ENCODE data around the gene C17orf78.
"Not testable (repeated sequence)": the region's sequence is repeated elsewhere in the genome, so short reads cannot be mapped to it uniquely, and the experiment has no call there.

The C17orf78 gene

GRCh38 chr17:37405955-37406634, 30.3 kb downstream of the C17orf78 start:
- no peaks in the 10 kb centered on the region for H4K20me1 ChIP-seq (ENCODE audit: insufficient read depth, low read length)
- H3K9ac ChIP-seq (ENCODE audit: low read length), result peak overlapping the region; percentile 98
- TF ChIP-seq, protein P1, sequence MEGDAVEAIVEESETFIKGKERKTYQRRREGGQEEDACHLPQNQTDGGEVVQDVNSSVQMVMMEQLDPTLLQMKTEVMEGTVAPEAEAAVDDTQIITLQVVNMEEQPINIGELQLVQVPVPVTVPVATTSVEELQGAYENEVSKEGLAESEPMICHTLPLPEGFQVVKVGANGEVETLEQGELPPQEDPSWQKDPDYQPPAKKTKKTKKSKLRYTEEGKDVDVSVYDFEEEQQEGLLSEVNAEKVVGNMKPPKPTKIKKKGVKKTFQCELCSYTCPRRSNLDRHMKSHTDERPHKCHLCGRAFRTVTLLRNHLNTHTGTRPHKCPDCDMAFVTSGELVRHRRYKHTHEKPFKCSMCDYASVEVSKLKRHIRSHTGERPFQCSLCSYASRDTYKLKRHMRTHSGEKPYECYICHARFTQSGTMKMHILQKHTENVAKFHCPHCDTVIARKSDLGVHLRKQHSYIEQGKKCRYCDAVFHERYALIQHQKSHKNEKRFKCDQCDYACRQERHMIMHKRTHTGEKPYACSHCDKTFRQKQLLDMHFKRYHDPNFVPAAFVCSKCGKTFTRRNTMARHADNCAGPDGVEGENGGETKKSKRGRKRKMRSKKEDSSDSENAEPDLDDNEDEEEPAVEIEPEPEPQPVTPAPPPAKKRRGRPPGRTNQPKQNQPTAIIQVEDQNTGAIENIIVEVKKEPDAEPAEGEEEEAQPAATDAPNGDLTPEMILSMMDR (IDR thresholded peaks at IDR 0.05; ENCODE audit: low read depth, low read length), result no peak
- no peak for TF ChIP-seq EZH2phosphoT487 (IDR thresholded peaks at IDR 0.05; ENCODE audit: low read depth)
- peak overlapping the region; percentile 86 for H3K4me2 ChIP-seq (ENCODE audit: low read length)
- peak overlapping the region; percentile 93 for H2AFZ ChIP-seq (ENCODE audit: low read depth, low read length)
- no peaks in the 10 kb centered on the region for H3K27me3 ChIP-seq (ENCODE audit: low read depth, low read length)
- peak overlapping the region; percentile 97 for H3K4me3 ChIP-seq (ENCODE audit: low read length)
- H3K9me3 ChIP-seq (ENCODE audit: insufficient read depth, low read length), result no peaks in the 10 kb centered on the region
- peaks cover 9% of the 10 kb centered on the region for H3K36me3 ChIP-seq (replicated peaks; ENCODE audit: low read depth, low read length)
- peak overlapping the region; percentile 67 for H3K27ac ChIP-seq (ENCODE audit: low read length)
- H3K4me1 ChIP-seq (ENCODE audit: low read length), result peaks cover 22% of the 10 kb centered on the region
- peaks cover 48% of the 10 kb centered on the region for H3K79me2 ChIP-seq (ENCODE audit: low read length)

DNA sequence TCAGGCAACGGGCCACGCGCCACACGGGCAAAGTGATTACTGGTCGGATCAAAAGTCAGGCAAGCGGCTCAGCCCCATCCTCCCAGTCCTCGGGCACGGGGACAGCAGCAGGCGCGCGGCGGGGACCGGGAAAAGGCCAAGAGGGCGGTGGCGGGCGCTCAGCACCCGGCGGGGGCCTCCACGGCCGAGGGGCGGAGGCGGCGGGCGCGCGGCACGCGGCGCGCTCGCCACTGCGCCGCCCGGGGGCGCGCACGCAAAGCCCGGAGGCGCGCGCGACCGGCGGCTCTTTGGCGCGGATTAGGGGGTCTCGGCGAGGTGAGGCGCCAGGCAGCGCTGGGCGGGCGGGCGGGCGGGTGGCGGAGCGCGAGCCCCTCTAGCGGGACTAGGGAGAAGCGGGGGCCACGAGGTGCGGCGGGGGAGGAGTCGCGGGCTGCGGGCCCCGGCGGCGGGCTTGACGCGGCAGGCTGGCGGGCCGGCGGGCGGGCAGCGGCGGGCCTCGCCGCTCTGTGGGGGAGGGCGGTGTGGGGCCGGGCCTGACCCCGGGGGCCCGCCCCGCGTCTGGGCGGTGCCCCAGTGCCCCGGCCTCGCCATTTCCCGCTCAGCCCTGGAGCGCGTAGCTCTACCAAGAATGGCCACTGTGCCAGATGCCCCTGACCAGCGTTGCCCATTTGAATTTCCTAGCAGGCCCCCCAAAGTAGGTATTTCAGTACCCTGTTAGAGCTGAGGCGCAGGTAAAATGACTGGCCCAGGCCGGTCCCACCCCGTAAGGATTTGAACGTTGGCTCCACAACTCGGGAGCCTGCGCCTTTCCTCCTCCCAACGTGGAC, 31.1 kb downstream of the C17orf78 start, which contains the start of the genes ACACA and TADA2A:
ACACA (minus strand) TSS at position 202 of the 827 bp plus-strand sequence. CDS start 537 bp downstream, outside the sequence.
TADA2A (plus strand) TSS at position 252 of the 827 bp plus-strand sequence. CDS start 4,480 bp downstream, outside the sequence.
- H3K79me2 ChIP-seq (ENCODE audit: low read length), result peaks cover 48% of the 10 kb centered on the region
- TF ChIP-seq, protein P1 (IDR thresholded peaks at IDR 0.05; ENCODE audit: low read depth, low read length), result no peak
- no peak for TF ChIP-seq EZH2phosphoT487 (IDR thresholded peaks at IDR 0.05; ENCODE audit: low read depth)
- H3K9ac ChIP-seq (ENCODE audit: low read length), result peak within 1 kb of the TSS; percentile 98

GRCh38 chr17:37408145-37408479, 32.3 kb downstream of the C17orf78 start:
- not testable (repeated sequence) for H4K20me1 ChIP-seq (ENCODE audit: insufficient read depth, low read length); H3K9ac ChIP-seq (ENCODE audit: low read length); H3K9me3 ChIP-seq (ENCODE audit: insufficient read depth, low read length); H3K27ac ChIP-seq (ENCODE audit: low read length); H3K27me3 ChIP-seq (ENCODE audit: low read depth, low read length); H2AFZ ChIP-seq (ENCODE audit: low read depth, low read length)
- H3K4me1 ChIP-seq (ENCODE audit: low read length), result peaks cover 19% of the 10 kb centered on the region
- H3K4me2 ChIP-seq (ENCODE audit: low read length), result peak overlapping the region; percentile 80
- H3K36me3 ChIP-seq (replicated peaks; ENCODE audit: low read depth, low read length), result peaks cover 13% of the 10 kb centered on the region
- peaks cover 48% of the 10 kb centered on the region for H3K79me2 ChIP-seq (ENCODE audit: low read length)
- peak overlapping the region; percentile 85; the same call in 1 of the 2 replicates for H3K4me3 ChIP-seq (ENCODE audit: low read length)

More for the DNA sequence above, 31.1 kb downstream of the C17orf78 start, which contains the start of the genes ACACA and TADA2A:
- H3K4me2 ChIP-seq (ENCODE audit: low read length), result peak within 1 kb of the TSS; percentile 86
- H2AFZ ChIP-seq (ENCODE audit: low read depth, low read length), result peak within 1 kb of the TSS; percentile 93
- H3K4me1 ChIP-seq (ENCODE audit: low read length), result peaks cover 22% of the 10 kb centered on the region
- peaks cover 10% of the 10 kb centered on the region for H3K36me3 ChIP-seq (replicated peaks; ENCODE audit: low read depth, low read length)
- H3K4me3 ChIP-seq (ENCODE audit: low read length), result peak within 1 kb of the TSS; percentile 97
- peak within 1 kb of the TSS; percentile 68 for H3K27ac ChIP-seq (ENCODE audit: low read length)
- no peaks in the 10 kb centered on the region for H3K9me3 ChIP-seq (ENCODE audit: insufficient read depth, low read length)
- no peaks in the 10 kb centered on the region for H4K20me1 ChIP-seq (ENCODE audit: insufficient read depth, low read length)
- no peaks in the 10 kb centered on the region for H3K27me3 ChIP-seq (ENCODE audit: low read depth, low read length)

- Histone ChIP-seq H3K36me3 (replicated peaks; ENCODE audit: low read depth, low read length) (peaks cover 21% of the 10 kb centered on the region), H3K9ac (ENCODE audit: low read length) (no peak overlapping the region), H3K9me3 (ENCODE audit: insufficient read depth, low read length) (no peaks in the 10 kb centered on the region), H4K20me1 (ENCODE audit: insufficient read depth, low read length) (no peaks in the 10 kb centered on the region), H3K4me2 (ENCODE audit: low read length) (no peak overlapping the region), H2AFZ (ENCODE audit: low read depth, low read length) (no peak overlapping the region), H3K27me3 (ENCODE audit: low read depth, low read length) (no peaks in the 10 kb centered on the region), H3K4me1 (ENCODE audit: low read length) (peaks cover 16% of the 10 kb centered on the region), H3K27ac (ENCODE audit: low read length) (no peak overlapping the region), H3K79me2 (ENCODE audit: low read length) (peaks cover 47% of the 10 kb centered on the region), H3K4me3 (ENCODE audit: low read length) (no peak overlapping the region)
- no peak for TF ChIP-seq EZH2phosphoT487 (IDR thresholded peaks at IDR 0.05; ENCODE audit: low read depth)
- TF ChIP-seq, protein P1 (IDR thresholded peaks at IDR 0.05; ENCODE audit: low read depth, low read length), result no peak
Observed at GRCh38 chr17:37410357-37410756, 34.6 kb downstream of the C17orf78 start.

All from OCI-LY3 (cell line).